Epithelial cell of esophagus (primary cell): ENCODE measurements around the gene PDLIM3.
"Not testable (repeated sequence)": the region's sequence is repeated elsewhere in the genome, so short reads cannot be mapped to it uniquely, and the experiment has no call there.

Source experiments
- DNase-seq: peaks from one replicate; pipeline ENCODE4 v3.0.0; 2010; ENCODE audit warnings: low read depth
- H3K4me3 ChIP-seq: 2 replicates; pipeline ENCODE4 v1.5.1; 2011; ENCODE audit warnings: mild to moderate bottlenecking, low read length, control low read depth
- CTCF ChIP-seq: IDR thresholded peaks from 2 replicates; pipeline ENCODE4 v1.5.1; 2011; ENCODE audit warnings: low read depth, mild to moderate bottlenecking, low read length, control low read depth, inconsistent platforms; ENCODE audit not compliant: insufficient read depth; ENCODE audit errors: missing control alignments

The PDLIM3 gene

GRCh38 chr4:185532795-185533324 is 2.4 kb downstream of the PDLIM3 start:
- DNase-seq = no peak
- H3K4me3 ChIP-seq = no peak overlapping the region
- TF ChIP-seq CTCF = no peak

DNA sequence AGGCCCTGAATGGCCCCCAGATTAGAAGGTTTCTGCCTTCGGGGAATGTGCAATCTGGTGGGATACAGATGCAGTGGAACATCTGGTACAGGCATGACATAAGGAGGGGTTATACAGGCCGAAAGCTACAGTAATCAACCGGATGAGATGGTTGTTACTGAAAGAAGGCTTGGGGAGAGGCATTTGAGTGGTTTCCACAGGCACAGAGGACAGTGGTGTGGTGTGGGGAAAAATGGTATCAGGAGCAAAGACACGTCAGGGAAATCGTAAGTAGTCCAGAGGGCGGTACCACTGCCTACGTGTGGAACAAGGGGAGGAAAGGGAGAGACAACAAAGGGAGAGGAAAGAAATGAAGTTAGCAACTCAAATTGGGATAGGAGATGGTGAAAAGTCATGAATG is 3.0 kb downstream of the PDLIM3 start:
- no peak overlapping the region for H3K4me3 ChIP-seq
- TF ChIP-seq CTCF = no peak
- no peak for DNase-seq

DNA sequence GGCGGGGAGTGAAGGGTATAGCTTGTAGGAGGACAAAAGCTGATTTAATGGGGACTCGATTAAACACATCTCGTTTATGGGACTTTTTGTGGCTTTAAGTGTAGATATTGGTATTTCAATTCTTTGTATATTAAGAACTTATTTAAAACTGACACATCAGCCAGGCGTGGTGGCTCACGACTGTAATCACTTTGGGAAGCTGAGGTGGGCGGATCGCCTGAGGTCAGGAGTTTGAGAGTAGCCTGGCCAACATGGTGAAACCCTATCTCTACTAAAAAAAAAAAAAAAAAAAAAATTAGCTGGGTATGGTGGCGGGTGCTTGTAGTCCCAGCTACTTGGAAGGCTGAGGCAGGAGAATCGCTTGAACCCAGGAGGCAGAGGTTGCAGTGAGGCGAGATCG is 3.7 kb downstream of the PDLIM3 start:
- not testable (repeated sequence) for H3K4me3 ChIP-seq, DNase-seq

DNA sequence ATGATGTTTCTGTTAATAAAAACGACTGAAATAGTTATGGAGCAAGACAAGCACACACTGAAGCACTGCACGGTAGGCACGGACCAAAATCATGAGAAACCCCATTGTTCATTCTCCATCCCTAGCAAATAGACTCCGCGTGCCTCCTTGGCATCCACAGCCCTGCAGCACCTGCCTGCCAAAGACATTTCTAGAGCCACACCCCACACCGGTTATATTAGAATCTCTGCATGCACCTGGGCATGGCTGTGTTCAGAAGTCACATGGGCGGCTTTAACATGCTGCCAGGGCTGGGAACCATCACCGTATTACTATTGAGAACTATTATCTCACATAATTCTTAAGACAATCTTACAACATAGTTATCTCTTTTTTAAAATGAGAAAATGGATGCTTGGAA is 5.9 kb downstream of the PDLIM3 start:
- no peak overlapping the region for H3K4me3 ChIP-seq
- DNase-seq = no peak
- TF ChIP-seq CTCF = no peak

DNA sequence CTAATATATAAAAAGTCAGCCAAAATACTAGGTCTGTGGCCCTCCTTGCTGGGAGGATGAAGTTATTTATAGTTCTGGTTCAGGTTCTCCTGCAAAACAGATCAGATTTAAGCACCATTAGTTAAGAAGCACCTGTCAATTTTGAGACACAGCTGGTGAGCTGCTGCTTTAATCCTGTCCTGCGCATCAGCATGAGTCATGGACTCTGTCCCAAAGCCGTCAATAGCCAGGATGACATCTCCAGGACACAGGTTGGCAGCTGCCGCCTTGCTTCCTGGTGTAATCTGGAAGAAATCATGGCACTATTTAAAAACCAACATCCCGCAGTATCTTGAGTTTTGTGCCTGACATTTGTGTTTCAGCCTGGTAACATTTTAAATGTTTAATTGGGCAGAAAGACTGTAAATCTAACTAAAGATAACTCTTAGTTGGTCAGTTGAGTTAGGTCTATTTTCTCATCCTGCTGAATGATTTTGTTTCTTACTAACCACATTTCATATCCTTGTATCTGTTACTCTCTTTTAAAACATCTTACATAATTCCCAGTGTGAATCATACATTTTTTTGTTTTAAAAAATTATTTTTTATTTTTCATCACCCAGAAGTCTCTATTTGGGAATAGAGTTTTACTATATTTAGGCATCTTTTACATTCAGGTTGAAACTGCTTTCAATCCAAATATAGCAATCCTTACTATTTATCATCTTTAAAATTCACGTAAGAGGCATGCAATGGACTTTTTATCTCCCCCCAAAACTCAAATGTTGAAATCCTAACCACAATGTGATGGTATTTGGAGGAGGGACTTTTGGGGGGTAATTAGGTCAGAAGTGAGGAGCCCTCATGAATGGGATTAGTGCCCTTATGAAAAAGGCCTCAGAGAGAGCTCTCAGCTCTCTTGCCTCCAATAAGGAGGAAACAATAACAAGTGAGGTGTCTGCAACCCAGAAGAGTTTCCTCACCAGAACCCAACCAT is 10.1 kb downstream of the PDLIM3 start:
- H3K4me3 ChIP-seq = no peak overlapping the region
- DNase-seq = no peak
- no peak for TF ChIP-seq CTCF

DNA sequence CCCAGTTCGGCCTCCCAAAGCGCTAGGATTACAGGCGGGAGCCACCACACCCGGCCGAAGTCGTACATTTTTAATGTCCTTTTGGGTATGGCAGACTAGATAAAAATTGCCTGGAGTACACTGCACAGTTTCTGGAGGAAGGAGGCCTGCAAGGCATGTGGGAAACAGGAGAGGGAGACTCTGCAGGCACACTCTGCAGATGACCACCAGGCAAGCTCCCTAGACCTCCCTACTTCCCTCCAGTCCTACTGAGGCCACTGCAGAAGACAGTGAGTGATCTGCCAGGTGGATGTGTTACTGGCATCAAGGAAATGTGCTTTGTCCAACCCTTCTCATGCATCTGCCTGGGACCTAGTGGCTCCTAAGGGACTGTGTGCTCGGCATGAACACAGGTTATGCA is 11.4 kb downstream of the PDLIM3 start:
- H3K4me3 ChIP-seq = no peak overlapping the region
- no peak for DNase-seq
- no peak for TF ChIP-seq CTCF

DNA sequence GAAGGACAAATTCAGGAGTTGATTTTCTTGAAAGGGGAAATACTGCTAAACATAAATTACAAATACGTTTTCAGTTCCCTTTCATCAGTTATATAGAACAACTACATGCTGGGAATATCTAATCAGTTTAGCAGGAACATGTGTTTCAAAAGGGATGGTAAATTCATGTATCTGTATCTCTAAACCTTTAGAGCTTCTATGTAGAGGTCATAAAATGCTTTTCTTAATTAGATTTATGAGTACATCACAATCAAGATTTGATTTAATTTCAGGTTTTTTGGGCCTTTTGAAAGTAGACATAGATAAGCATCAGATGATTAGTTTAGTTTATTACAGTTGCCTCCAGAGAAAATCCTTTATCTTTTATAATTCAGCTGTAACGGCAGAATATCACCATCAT is 12.9 kb downstream of the PDLIM3 start:
- no peak for DNase-seq
- no peak overlapping the region for H3K4me3 ChIP-seq
- no peak for TF ChIP-seq CTCF
